KMS-11 (cell line): ENCODE results near the gene EQTN.

Source experiments
- H2AFZ ChIP-seq: fragments of 200-600 bp; sonication (generic); 2 replicates; pipeline ENCODE4 v1.6.1; 2016; ENCODE audit warnings: antibody characterized with exemption, mixed run types, low read depth
- H3K27ac ChIP-seq: fragments of 200-600 bp; sonication (generic); 2 replicates; pipeline ENCODE4 v1.6.1; 2016; ENCODE audit warnings: mild to moderate bottlenecking, mixed run types
- H3K27me3 ChIP-seq: fragments of 200-600 bp; sonication (generic); 2 replicates; pipeline ENCODE4 v1.6.1; 2017; ENCODE audit warnings: mild to moderate bottlenecking, low read depth, mixed run types, moderate library complexity; ENCODE audit not compliant: insufficient read depth
- H3K36me3 ChIP-seq: fragments of 200-600 bp; sonication (generic); 2 replicates; pipeline ENCODE4 v1.6.1; 2017; ENCODE audit warnings: mild to moderate bottlenecking, mixed run types; ENCODE audit not compliant: insufficient read depth
- H3K4me1 ChIP-seq: fragments of 200-600 bp; sonication (generic); 2 replicates; pipeline ENCODE4 v1.6.1; 2016; ENCODE audit warnings: mild to moderate bottlenecking, low read depth, mixed run types; ENCODE audit not compliant: poor library complexity, severe bottlenecking
- H3K4me2 ChIP-seq: fragments of 200-600 bp; sonication (generic); 2 replicates; pipeline ENCODE4 v1.7.0; 2016; ENCODE audit warnings: mild to moderate bottlenecking, mixed run types
- H3K4me3 ChIP-seq: fragments of 200-600 bp; sonication (generic); IDR thresholded peaks from 2 replicates; pipeline ENCODE4 v1.6.1; 2017; ENCODE audit warnings: low read depth, low read length, mixed read lengths; ENCODE audit not compliant: insufficient read depth
- H3K79me2 ChIP-seq: fragments of 200-600 bp; sonication (generic); 2 replicates; pipeline ENCODE4 v1.6.1; 2016; ENCODE audit warnings: low read depth, mixed run types; ENCODE audit not compliant: insufficient read depth
- H3K9ac ChIP-seq: fragments of 200-600 bp; sonication (generic); 2 replicates; pipeline ENCODE4 v1.6.1; 2016; ENCODE audit warnings: mild to moderate bottlenecking, mixed run types
- H4K20me1 ChIP-seq: fragments of 200-600 bp; sonication (generic); 2 replicates; pipeline ENCODE4 v1.6.1; 2016; ENCODE audit warnings: mild to moderate bottlenecking, mixed run types; ENCODE audit not compliant: insufficient read depth
- TF ChIP-seq, protein P1 (sequence below): fragments of 200-600 bp; sonication (generic); conservative IDR thresholded peaks from 2 replicates; pipeline ENCODE4 v1.6.1; 2017; ENCODE audit warnings: low read depth, mild to moderate bottlenecking, antibody characterized with exemption, low read length, moderate library complexity, mixed read lengths

The EQTN gene

DNA sequence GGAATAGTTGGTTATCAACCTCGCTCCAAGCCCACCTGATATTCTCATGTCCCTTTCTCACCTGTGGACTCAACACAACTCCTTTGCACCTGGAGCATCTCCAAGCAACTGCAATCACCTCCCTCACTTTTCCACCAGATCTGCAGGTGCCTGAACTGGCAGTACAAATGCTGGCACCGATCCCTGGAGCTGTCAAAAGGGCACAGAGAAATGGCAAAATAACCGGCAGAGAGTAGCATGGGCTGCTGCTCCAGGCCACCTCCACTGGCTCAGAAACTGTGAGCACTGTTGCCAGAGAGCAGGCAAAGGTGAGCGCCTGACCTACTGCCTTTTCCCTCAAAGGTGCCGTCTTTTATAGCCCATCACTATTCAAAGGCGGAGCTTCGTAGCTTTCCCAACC lies 14.7 kb downstream of the EQTN start:
- H3K4me3 ChIP-seq: no peak overlapping the region
- H3K9ac ChIP-seq: no peak overlapping the region
- no peaks in the 10 kb centered on the region for H3K36me3 ChIP-seq
- H4K20me1 ChIP-seq: no peaks in the 10 kb centered on the region
- H2AFZ ChIP-seq: no peak overlapping the region
- no peak overlapping the region for H3K4me2 ChIP-seq
- H3K27ac ChIP-seq: no peak overlapping the region
- TF ChIP-seq, protein P1, sequence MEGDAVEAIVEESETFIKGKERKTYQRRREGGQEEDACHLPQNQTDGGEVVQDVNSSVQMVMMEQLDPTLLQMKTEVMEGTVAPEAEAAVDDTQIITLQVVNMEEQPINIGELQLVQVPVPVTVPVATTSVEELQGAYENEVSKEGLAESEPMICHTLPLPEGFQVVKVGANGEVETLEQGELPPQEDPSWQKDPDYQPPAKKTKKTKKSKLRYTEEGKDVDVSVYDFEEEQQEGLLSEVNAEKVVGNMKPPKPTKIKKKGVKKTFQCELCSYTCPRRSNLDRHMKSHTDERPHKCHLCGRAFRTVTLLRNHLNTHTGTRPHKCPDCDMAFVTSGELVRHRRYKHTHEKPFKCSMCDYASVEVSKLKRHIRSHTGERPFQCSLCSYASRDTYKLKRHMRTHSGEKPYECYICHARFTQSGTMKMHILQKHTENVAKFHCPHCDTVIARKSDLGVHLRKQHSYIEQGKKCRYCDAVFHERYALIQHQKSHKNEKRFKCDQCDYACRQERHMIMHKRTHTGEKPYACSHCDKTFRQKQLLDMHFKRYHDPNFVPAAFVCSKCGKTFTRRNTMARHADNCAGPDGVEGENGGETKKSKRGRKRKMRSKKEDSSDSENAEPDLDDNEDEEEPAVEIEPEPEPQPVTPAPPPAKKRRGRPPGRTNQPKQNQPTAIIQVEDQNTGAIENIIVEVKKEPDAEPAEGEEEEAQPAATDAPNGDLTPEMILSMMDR: no peak
- no peaks in the 10 kb centered on the region for H3K79me2 ChIP-seq
- no peaks in the 10 kb centered on the region for H3K4me1 ChIP-seq
- H3K27me3 ChIP-seq: no peaks in the 10 kb centered on the region

DNA sequence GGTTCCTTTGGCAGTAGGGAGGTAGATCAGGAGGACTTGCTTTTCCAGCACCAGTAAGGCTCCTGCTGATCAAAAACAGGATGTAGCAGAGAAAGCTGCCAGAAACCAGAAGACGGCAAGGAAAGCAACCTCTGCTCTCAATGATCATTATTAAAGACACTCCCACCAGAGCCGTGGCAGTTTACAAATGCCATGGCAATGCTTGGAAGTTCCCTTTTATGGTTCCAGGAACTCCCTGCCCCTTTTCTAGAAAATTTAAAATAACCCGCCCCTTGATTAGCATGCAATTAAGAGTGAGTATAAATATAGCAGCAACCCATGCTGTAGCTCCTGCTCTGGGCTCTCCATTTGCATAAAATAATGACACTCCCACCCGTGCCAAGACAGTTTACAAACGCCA lies 16.1 kb downstream of the EQTN start:
- H3K4me2 ChIP-seq: no peak overlapping the region
- H3K4me1 ChIP-seq: no peaks in the 10 kb centered on the region
- H3K9ac ChIP-seq: no peak overlapping the region
- H3K79me2 ChIP-seq: no peaks in the 10 kb centered on the region
- no peak overlapping the region for H3K27ac ChIP-seq
- no peak overlapping the region for H2AFZ ChIP-seq
- no peak overlapping the region for H3K4me3 ChIP-seq
- TF ChIP-seq, protein P1: no peak
- H3K27me3 ChIP-seq: no peaks in the 10 kb centered on the region
- H4K20me1 ChIP-seq: no peaks in the 10 kb centered on the region
- no peaks in the 10 kb centered on the region for H3K36me3 ChIP-seq

DNA sequence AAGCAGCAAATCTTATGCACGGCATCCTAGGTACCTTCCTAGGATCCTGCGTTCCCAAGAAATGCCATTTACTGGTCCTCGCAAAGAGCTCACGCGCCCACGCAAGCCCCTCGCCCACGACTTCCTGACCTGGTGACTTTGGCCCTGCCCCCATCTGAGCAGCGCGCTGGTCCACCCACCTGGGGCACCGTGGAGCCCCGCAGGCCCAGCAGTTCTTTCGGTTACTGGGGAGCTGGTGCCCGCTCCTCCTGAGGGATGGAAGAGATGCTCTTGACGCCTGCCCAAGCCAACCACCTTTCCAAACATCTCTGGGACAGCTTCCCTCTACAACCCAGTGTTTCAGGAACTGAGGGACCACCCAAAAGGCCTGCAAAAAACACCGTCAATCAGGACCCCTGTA lies 16.7 kb downstream of the EQTN start:
- H3K27ac ChIP-seq: no peak overlapping the region
- H3K27me3 ChIP-seq: no peaks in the 10 kb centered on the region
- no peak overlapping the region for H3K9ac ChIP-seq
- no peaks in the 10 kb centered on the region for H3K4me1 ChIP-seq
- H3K36me3 ChIP-seq: no peaks in the 10 kb centered on the region
- TF ChIP-seq, protein P1: no peak
- H2AFZ ChIP-seq: no peak overlapping the region
- H4K20me1 ChIP-seq: no peaks in the 10 kb centered on the region
- no peaks in the 10 kb centered on the region for H3K79me2 ChIP-seq
- H3K4me2 ChIP-seq: no peak overlapping the region
- H3K4me3 ChIP-seq: no peak overlapping the region

DNA sequence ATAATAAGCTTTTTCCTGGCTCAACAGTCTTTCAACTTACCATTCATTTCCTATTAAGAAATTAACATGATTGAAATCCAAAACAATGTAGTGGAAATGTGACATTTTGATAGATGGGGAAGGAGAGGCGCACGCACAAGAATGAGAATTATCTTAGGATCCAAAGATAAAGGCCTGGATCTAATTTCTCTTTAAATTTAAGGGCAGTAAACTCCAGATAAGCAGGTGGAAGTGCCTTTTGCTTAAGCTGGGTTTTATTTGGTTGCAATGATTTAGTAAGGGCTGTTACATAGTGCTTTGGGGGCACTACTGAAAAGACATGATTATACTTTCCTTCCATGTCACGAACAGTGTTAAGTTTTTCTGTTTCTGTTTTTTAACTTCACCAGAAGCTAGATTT lies 17.3 kb downstream of the EQTN start:
- Histone ChIP-seq H4K20me1 (no peaks in the 10 kb centered on the region), H3K79me2 (no peaks in the 10 kb centered on the region), H3K4me2 (no peak overlapping the region), H3K27ac (no peak overlapping the region), H3K36me3 (no peaks in the 10 kb centered on the region), H3K9ac (no peak overlapping the region), H2AFZ (no peak overlapping the region), H3K4me3 (no peak overlapping the region), H3K4me1 (no peaks in the 10 kb centered on the region), H3K27me3 (no peaks in the 10 kb centered on the region)
- TF ChIP-seq, protein P1: no peak

DNA sequence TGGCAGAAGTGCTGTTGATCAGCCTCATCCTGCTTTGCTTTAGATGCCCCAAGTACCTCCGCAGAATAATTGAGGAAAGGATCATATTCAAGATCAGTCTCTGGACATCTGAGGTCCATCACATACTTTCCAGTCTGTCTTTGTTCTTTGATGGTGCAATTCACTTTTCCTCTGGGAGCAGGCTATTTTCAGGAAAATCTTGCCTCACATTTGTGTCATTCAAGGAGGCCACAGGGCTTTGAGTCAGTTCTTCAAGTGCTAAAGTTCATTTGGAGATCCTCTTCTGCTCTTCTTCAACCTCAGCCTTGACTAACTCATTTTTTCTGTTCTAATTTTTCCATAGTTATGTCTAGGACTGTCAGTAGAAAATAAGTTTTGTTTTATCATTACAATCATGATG lies 18.6 kb downstream of the EQTN start:
- H4K20me1 ChIP-seq: no peaks in the 10 kb centered on the region
- no peaks in the 10 kb centered on the region for H3K79me2 ChIP-seq
- TF ChIP-seq, protein P1: no peak
- no peak overlapping the region for H3K27ac ChIP-seq
- H3K27me3 ChIP-seq: no peaks in the 10 kb centered on the region
- H3K4me1 ChIP-seq: no peaks in the 10 kb centered on the region
- no peak overlapping the region for H3K4me2 ChIP-seq
- H3K4me3 ChIP-seq: no peak overlapping the region
- no peak overlapping the region for H3K9ac ChIP-seq
- no peaks in the 10 kb centered on the region for H3K36me3 ChIP-seq
- H2AFZ ChIP-seq: no peak overlapping the region
